HepG2 (cell line): ENCODE measurements around the gene BUD23. TPM values are rescaled to one million over a fixed set of nuclear protein-coding genes. Genes with fewer than 3 reads are reported as not detected.
A peak's percentile ranks its signal among the peaks of the same experiment; 100 is the strongest.

Source experiments
- ESRRA ChIP-seq: sonication (generic); formaldehyde crosslinking; IDR thresholded peaks from 2 replicates; pipeline ENCODE4 v1.5.1; 2020; ENCODE audit warnings: mild to moderate bottlenecking, low read depth, missing genetic modification reagents
- EZH2 ChIP-seq: conservative IDR thresholded peaks from 2 replicates; pipeline ENCODE4 v1.6.1; 2012; ENCODE audit warnings: mild to moderate bottlenecking, low read depth, low read length, moderate library complexity
- NCOA1 ChIP-seq: sonication (generic); formaldehyde crosslinking; IDR thresholded peaks from 2 replicates; pipeline ENCODE4 v1.9.0; 2021; ENCODE audit warnings: missing genetic modification reagents
- NFYB ChIP-seq: sonication (generic); formaldehyde crosslinking; IDR thresholded peaks from 2 replicates; pipeline ENCODE4 v1.4.0; 2020; ENCODE audit warnings: missing genetic modification reagents
- NR2F6 ChIP-seq, 2 experiments: IDR thresholded peaks; 2 replicates each; pipeline ENCODE4 v1.6.1; 2016; ENCODE audit warnings: antibody characterized with exemption in 1 of 2, mild to moderate bottlenecking in 1 of 2
- PRDM10 ChIP-seq: sonication (generic); formaldehyde crosslinking; IDR thresholded peaks from 2 replicates; pipeline ENCODE4 v1.4.0; 2020; ENCODE audit warnings: low read depth, missing genetic modification reagents
- PRDM15 ChIP-seq: sonication (generic); formaldehyde crosslinking; IDR thresholded peaks from 2 replicates; pipeline ENCODE4 v1.4.0; 2020; ENCODE audit warnings: missing genetic modification reagents
- PRPF4 ChIP-seq: fragments of 200-400 bp; formaldehyde crosslinking; IDR thresholded peaks from 2 replicates; pipeline ENCODE4 v1.6.1; 2016; ENCODE audit warnings: low read length, low read depth; ENCODE audit not compliant: poor library complexity, severe bottlenecking
- REPIN1 ChIP-seq: sonication (generic); formaldehyde crosslinking; IDR thresholded peaks from 2 replicates; pipeline ENCODE4 v1.8.0; 2022; ENCODE audit warnings: missing genetic modification reagents, low read depth, mild to moderate bottlenecking, borderline replicate concordance
- SETDB1 ChIP-seq: sonication (generic); formaldehyde crosslinking; IDR thresholded peaks from 2 replicates; pipeline ENCODE4 v1.5.1; 2020; ENCODE audit warnings: missing genetic modification reagents, mild to moderate bottlenecking, borderline replicate concordance
- SP2 ChIP-seq: sonication (generic); formaldehyde crosslinking; IDR thresholded peaks from 2 replicates; pipeline ENCODE4 v1.5.1; 2020; ENCODE audit warnings: mild to moderate bottlenecking, missing genetic modification reagents
- SUZ12 ChIP-seq: fragments of 150-350 bp; IDR thresholded peaks from 2 replicates; pipeline ENCODE4 v1.6.1; 2014; ENCODE audit warnings: low read depth, low read length
- ZFP82 ChIP-seq: sonication (generic); formaldehyde crosslinking; IDR thresholded peaks from 2 replicates; pipeline ENCODE4 v1.5.1; 2020; ENCODE audit warnings: mild to moderate bottlenecking, missing genetic modification reagents, borderline replicate concordance
- ZNF10 ChIP-seq: sonication (generic); formaldehyde crosslinking; IDR thresholded peaks from 2 replicates; pipeline ENCODE4 v1.4.0; 2020; ENCODE audit warnings: mild to moderate bottlenecking, low read depth, missing genetic modification reagents, borderline replicate concordance
- ZNF205 ChIP-seq: IDR thresholded peaks from 2 replicates; pipeline ENCODE4 v1.6.1; 2018; ENCODE audit warnings: missing biosample characterization, missing genetic modification reagents
- ZNF24 ChIP-seq: fragments of 450-650 bp; IDR thresholded peaks from 2 replicates; pipeline ENCODE4 v1.6.1; 2017; ENCODE audit warnings: antibody characterized with exemption, mild to moderate bottlenecking
- ZNF350 ChIP-seq: sonication (generic); formaldehyde crosslinking; IDR thresholded peaks from 2 replicates; pipeline ENCODE4 v1.4.0; 2020; ENCODE audit warnings: mild to moderate bottlenecking, low read depth, missing genetic modification reagents, borderline replicate concordance
- ZNF615 ChIP-seq: sonication (generic); formaldehyde crosslinking; IDR thresholded peaks from 2 replicates; pipeline ENCODE4 v1.5.0; 2020; ENCODE audit warnings: mild to moderate bottlenecking, missing genetic modification reagents, borderline replicate concordance
- ZNF672 ChIP-seq: sonication (generic); formaldehyde crosslinking; IDR thresholded peaks from 2 replicates; pipeline ENCODE4 v1.8.1; 2022; ENCODE audit warnings: missing genetic modification reagents
- ZNF775 ChIP-seq: sonication (generic); formaldehyde crosslinking; IDR thresholded peaks from 2 replicates; pipeline ENCODE4 v1.4.0; 2020; ENCODE audit warnings: missing genetic modification reagents, mild to moderate bottlenecking, moderate library complexity, borderline replicate concordance
- ZNF781 ChIP-seq: sonication (generic); formaldehyde crosslinking; IDR thresholded peaks from 2 replicates; pipeline ENCODE4 v1.5.1; 2020; ENCODE audit warnings: borderline replicate concordance, mild to moderate bottlenecking, missing genetic modification reagents; ENCODE audit errors: not compliant biosample characterization
- polyA plus RNA-seq, 8 experiments: library from polyadenylated mRNA; depleted of rRNA in 3 of 8; stranded (reverse) in 7 of 8; unstranded in 1 of 8; fragments of >200 nt; fragmentation: Illumina TruSeq in 4 of 8; extraction: Trizol in 4 of 8; gene quantifications; 2 replicates each; pipeline versions ENCODE4 v1.2.1 to v1.2.3, GENCODE V29; 2011 to 2016; ENCODE audit warnings: low read depth in 4 of 8, missing spikeins in 1 of 8, mixed read lengths in 1 of 8; ENCODE audit not compliant: insufficient read depth in 1 of 8
- total RNA-seq, 5 experiments: library from RNA; depleted of rRNA; stranded (reverse); fragments of >200 nt; fragmentation: Illumina TruSeq; extraction: Trizol; gene quantifications; 2 replicates each; pipeline ENCODE4 v1.2.3, GENCODE V29; 2016; ENCODE audit warnings: low read depth in 1 of 5

BUD23 gene
- total and polyA plus RNA-seq, 2 of the 13 experiments (the other 11 are each of a cell fraction or from before 2014, with no cell fraction given): 47.5 to 54.5 TPM

- TF ChIP-seq ZNF350 (peak; percentile 50; the same call in 1 of the 2 replicates), SETDB1 (CRISPR knock-in tag) (no peak), PRDM10 (CRISPR knock-in tag) (peak; percentile 23; the same call in 1 of the 2 replicates), ZNF781 (CRISPR knock-in tag) (peak; percentile 51), ZNF205 (CRISPR knock-in tag) (no peak), ZNF10 (no peak), SUZ12 (no peak), NR2F6 (IDR thresholded peaks at IDR 0.05) (no peak), NR2F6 (CRISPR knock-in tag; IDR thresholded peaks at IDR 0.05) (0 out of 2 replicates have a peak, but pooled peaks have one; percentile 7), EZH2 (no peak), REPIN1 (CRISPR knock-in tag) (0 out of 2 replicates have a peak, but pooled peaks have one; percentile 45), ZNF775 (CRISPR knock-in tag) (no peak), NCOA1 (CRISPR knock-in tag) (no peak), NFYB (peak; percentile 84), ZNF615 (CRISPR knock-in tag) (no peak), ZFP82 (CRISPR knock-in tag) (no peak), PRDM15 (CRISPR knock-in tag) (peak; percentile 42; the same call in 1 of the 2 replicates), ZNF672 (CRISPR knock-in tag) (no peak), SP2 (CRISPR knock-in tag) (peak; percentile 84), ZNF24 (no peak), ESRRA (no peak), PRPF4 (no peak)
These were observed at the start of gene BUD23, which contains the start of gene DNAJC30 (continued) for GRCh38 chr7:73683056-73683787.
